Activated naive CD4-positive, alpha-beta T cell treated with anti-CD3 and anti-CD28 coated beads, Interleukin-2, amount 50 U/mL, for 16 hours (primary cell): Measurements from ENCODE around the gene GNA15.
A peak's percentile ranks its signal among the peaks of the same experiment; 100 is the strongest.

Source experiments
- DNase-seq: peaks from one replicate; pipeline ENCODE4 v3.0.0-alpha.2; 2020

Gene GNA15

GRCh38 chr19:3122512-3122870 lies 13.3 kb upstream of the GNA15 start:
- DNase-seq, result no peak

- DNase-seq, result no peak
These were observed 12.6 kb upstream of the GNA15 start for GRCh38 chr19:3123088-3123721.

GRCh38 chr19:3123956-3124355 lies 11.9 kb upstream of the GNA15 start:
- no peak for DNase-seq

GRCh38 chr19:3124630-3125029 lies 11.2 kb upstream of the GNA15 start:
- no peak for DNase-seq

GRCh38 chr19:3125900-3126524 lies 9.8 kb upstream of the GNA15 start:
- peak; percentile 79 for DNase-seq

GRCh38 chr19:3129112-3129511 lies 6.7 kb upstream of the GNA15 start:
- DNase-seq, result no peak

- DNase-seq, result no peak
These were observed 4.7 kb upstream of the GNA15 start for GRCh38 chr19:3131168-3131567.

GRCh38 chr19:3132971-3133792 lies 2.7 kb upstream of the GNA15 start:
- DNase-seq, result peak; percentile 63

- DNase-seq, result no peak
These were observed 2.1 kb upstream of the GNA15 start for GRCh38 chr19:3133793-3134116.

GRCh38 chr19:3136684-3137055 lies 837 bp downstream of the GNA15 start:
- no peak for DNase-seq

GRCh38 chr19:3137119-3137518 lies 1.3 kb downstream of the GNA15 start:
- DNase-seq, result no peak

- DNase-seq, result no peak
These were observed 2.4 kb downstream of the GNA15 start for GRCh38 chr19:3138268-3138667.

- no peak for DNase-seq
These were observed 4.8 kb downstream of the GNA15 start for GRCh38 chr19:3140667-3141038.

GRCh38 chr19:3142292-3142670 lies 6.4 kb downstream of the GNA15 start:
- DNase-seq, result peak; percentile 59

GRCh38 chr19:3142781-3143337 lies 7.0 kb downstream of the GNA15 start:
- no peak for DNase-seq

- DNase-seq, result no peak
These were observed 10.3 kb downstream of the GNA15 start for GRCh38 chr19:3145909-3146676.

- DNase-seq, result peak; percentile 65
These were observed 10.9 kb downstream of the GNA15 start for GRCh38 chr19:3146677-3147100.

GRCh38 chr19:3148503-3148902 lies 12.7 kb downstream of the GNA15 start:
- no peak for DNase-seq

GRCh38 chr19:3149089-3149488 lies 13.3 kb downstream of the GNA15 start:
- DNase-seq, result no peak

GRCh38 chr19:3149526-3150505 lies 14.0 kb downstream of the GNA15 start:
- DNase-seq, result no peak

GRCh38 chr19:3150739-3151329 lies 15.0 kb downstream of the GNA15 start:
- DNase-seq, result no peak
